HG02610 (cell line): Measurements from ENCODE around the gene DPM2.

Source experiments
- ATAC-seq: cut with Tn5 transposase; IDR thresholded peaks from one replicate; pipeline ENCODE4 v1.9.1; 2021; ENCODE audit warnings: mild to moderate bottlenecking, moderate library complexity; ENCODE audit not compliant: unreplicated experiment

DPM2 gene

DNA sequence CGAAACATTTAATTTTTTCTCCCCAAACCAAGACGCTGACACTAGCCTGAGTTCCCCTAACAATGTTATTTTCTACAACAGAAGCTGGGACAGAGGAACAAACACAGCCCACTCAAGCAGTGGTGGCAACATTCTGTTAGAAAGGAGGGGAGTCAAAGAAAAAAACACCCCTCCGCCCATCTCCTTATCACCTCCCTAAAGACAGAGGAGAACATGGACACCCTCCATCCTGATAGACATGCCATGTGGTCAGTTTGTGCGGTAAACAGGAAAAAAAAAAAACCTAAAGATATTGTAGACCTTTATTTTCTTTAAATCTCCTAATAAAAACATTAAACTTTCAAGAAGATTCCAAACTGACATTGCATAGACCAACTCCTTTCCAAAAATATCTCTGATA is 2.9 kb upstream of the DPM2 start:
- ATAC-seq, result no peak

- no peak for ATAC-seq
Observed at GRCh38 chr9:127938298-127938690, 640 bp upstream of the DPM2 start.

DNA sequence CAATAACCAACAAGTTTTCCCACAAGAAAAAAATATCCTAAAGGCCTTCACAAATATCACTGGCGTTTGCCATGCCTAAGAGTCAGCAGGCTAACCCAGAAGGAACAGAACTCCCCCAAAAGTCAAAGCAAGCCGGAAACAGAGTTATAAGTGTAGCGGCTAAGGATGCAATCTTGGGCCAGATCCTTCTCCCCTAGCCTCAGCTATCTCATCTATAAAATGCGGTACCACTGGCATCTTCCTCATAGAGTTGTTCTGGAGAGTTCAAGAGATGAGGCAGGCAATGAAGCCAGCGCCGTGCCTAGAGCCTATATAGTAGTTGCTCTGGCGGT is 632 bp downstream of the DPM2 start:
- no peak for ATAC-seq

DNA sequence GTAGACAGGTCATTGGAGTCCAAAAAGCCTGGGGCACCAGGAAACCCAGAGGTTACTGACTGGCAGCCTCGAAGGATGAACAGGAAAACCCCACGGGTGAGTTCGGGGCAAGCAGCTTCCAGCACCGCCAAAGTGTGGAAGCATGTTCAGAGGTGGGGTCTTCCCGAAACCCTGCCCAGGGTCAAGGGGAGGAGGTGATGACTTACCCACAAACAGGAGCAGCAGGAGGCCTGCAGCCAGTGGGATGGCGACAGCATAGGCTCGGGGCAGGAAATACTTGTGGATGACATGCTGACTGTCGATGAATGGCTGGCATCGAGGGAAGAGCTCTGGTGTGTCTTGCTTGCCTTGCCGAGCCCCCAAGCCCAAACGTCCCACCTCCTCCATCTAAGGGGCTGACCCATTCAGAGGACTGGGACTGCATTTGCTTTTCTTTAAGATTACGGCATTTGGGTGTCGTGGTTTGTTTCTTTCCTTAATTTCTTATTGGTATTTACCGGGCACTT is 1.3 kb downstream of the DPM2 start:
- ATAC-seq, result no peak

- no peak for ATAC-seq
Observed at GRCh38 chr9:127935765-127936221, 1.9 kb downstream of the DPM2 start.

DNA sequence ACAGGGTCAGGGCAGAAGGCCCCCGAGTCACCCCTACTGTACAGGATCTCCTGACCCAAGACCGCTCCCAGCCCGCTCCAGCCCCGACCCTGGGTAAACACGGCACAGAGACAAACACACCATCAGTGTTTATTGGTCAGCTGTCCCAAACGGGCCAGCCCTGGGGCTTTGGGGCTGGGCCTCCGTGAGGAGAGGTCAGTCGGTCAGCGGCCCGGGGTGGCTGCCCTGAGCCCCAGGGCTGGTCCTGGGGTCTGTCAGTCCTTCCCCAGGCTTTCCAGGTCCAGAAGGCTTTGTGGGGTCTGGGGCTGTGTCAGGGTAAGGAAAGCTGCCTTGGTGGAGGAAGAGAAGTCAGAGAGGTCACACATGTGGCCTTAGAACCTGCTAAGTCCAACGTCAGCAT is 2.7 kb downstream of the DPM2 start:
- ATAC-seq, result no peak

DNA sequence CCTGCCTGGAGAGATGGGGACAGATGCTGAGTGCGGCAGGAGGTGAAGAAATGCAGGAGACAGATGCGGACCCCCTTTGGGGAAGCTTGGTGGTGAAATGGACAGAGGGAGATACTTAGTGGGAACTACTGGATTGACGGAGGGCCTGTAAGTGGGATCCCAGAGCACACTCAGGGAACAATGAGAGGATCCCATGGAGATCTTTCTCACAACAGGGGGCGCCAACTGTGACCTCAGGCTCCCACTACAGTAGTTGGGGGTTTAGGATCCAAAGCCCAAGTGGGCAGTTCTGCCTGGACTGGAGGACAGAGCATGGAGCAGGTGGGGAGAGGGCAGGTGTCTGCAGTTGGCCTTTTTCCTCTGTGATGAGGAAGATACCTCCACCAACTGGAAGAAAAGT is 3.4 kb downstream of the DPM2 start:
- no peak for ATAC-seq

- peak; percentile 21 for ATAC-seq
Observed at GRCh38 chr9:127931092-127931881, 6.4 kb downstream of the DPM2 start.

GRCh38 chr9:127930231-127931091 is 7.2 kb downstream of the DPM2 start, which contains the start of gene PIP5KL1:
Gene PIP5KL1, minus strand, starts transcription at chr9:127930777. Its CDS starts 25 bp downstream, at chr9:127930752.
- peak; percentile 68 for ATAC-seq

DNA sequence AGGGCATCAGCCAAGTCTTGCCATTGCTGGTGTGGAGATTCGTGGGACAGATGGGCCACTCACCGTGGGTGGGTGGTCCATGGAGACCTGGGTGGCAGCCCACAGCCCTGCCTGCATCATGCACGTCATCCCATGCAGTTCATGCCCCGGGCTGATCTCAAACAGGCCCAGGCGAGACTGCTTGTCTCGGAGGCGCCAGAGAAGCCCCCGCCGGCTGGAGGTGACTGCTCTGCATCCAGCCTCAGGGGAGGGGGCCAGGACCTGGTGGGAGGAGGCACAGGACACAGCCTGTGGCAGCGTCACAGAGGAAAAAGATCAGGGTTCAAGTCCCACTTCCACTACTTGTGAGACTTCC is 8.1 kb downstream of the DPM2 start:
- ATAC-seq, result no peak

- no peak for ATAC-seq
Observed at GRCh38 chr9:127928676-127929624, 8.7 kb downstream of the DPM2 start.

DNA sequence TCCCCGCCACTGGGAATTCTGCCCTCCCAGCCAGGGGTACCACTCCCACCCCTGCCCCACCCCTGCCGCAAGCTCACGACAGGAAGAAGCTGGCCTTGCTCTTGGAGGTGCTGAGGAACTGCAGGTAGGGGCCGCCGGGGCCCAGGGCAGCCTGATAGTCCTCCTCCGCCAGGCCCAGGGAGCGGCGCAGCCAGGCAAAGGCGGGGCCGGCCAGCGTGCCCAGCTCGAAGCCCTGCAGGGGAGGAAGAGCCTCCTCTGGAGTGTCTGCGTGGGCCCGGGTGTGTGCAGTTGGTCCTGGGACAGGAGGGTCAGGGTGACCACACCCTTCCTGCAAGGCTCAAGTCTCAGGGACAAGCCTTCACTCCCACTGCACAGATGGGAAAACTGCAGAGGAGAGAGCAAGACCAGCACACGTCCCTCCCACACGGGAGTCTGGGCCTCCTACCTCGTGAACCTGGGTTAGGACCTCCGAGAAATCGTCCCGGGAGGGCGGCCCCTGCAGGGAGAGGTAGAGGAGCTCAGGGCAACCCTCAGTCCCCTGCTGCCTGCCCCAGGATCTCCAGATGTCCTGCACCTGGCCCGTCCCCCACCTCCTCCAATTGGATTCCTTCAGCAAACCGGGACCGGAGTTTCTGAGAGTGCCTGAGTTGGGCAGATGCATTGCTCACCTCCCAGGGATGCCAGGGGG is 9.5 kb downstream of the DPM2 start:
- ATAC-seq, result no peak

GRCh38 chr9:127927201-127927987 is 10.3 kb downstream of the DPM2 start:
- ATAC-seq, result no peak

GRCh38 chr9:127926906-127927200 is 10.8 kb downstream of the DPM2 start:
- ATAC-seq, result no peak

DNA sequence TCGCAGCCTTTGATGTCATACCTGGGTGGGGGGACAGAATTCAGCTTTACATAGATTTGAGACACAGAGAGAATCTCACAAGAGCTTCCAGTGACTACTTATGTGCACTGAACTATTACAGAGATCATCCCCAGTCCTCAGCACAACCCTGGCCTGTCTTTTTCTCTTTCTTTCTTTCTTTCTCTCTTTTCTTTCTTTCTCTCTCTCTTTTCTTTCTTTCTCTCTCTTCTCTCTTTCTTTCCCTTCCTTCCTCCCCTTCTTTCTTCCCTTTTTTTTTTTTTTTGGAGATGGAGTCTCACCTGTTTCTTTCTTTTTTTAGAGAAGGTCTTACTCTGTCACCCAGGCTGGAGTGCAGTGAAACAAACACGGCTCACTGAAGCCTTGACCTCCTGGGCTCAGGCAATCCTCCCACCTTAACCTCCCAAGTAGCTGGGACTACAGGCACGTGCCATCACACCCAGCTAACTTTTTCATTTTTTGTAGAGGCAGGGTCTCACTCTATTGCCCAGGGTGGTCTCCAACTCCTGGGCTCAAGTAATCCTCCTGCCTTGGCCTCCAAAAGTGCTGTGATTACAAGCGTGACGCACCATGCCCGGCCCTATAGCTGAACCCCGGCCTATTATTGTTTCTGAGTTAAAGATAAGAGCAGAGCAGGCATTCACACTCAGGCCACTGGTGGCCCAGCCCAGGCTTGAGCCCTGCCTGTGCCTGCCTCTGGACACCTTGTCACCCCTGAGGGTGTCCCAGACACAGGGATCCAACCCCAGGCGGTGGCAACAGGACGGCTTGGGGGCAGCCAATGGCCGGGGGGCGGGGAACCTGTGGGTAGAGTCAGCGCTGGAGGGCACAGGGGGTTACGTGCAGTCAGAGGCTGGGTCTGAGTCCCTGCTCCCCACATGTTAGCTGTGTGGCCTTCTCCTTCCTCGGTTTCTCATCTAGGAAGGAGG is 11.4 kb downstream of the DPM2 start:
- ATAC-seq, result no peak

- no peak for ATAC-seq
Observed at GRCh38 chr9:127924736-127925444, 12.8 kb downstream of the DPM2 start.

GRCh38 chr9:127923771-127924170 is 13.9 kb downstream of the DPM2 start:
- no peak for ATAC-seq

GRCh38 chr9:127923046-127923445 is 14.6 kb downstream of the DPM2 start:
- ATAC-seq, result no peak
